HG02884 (cell line): ENCODE data around the gene RAG1.

ENCODE experiments used
- ATAC-seq: cut with Tn5 transposase; IDR thresholded peaks from one replicate; pipeline ENCODE4 v1.9.1; 2021; ENCODE audit warnings: mild to moderate bottlenecking, moderate library complexity; ENCODE audit not compliant: unreplicated experiment

The RAG1 gene

GRCh38 chr11:36627006-36627405, 59.2 kb downstream of the RAG1 start:
- ATAC-seq, result no peak

- no peak for ATAC-seq
These were observed 59.7 kb downstream of the RAG1 start for GRCh38 chr11:36627471-36627870.

DNA sequence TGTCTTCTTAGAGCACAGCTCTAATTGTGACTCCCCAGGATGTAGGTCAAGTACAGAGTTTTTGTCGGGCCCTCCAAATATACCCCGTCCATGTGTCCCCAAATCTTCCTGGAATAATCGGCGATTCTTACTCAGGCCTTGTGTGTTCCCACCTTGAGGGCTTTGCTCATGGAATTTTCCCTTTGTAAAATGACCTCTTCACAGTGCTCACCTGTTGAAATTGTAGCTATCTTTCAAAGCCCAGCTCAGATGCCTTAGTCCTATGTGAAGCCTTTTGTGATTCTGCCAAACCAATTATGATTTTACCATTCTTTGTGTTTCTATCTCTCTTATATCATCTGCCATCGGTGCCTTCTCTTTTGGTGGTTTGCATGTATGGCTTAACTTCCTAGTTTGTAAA, 60.3 kb downstream of the RAG1 start:
- ATAC-seq, result no peak

GRCh38 chr11:36628765-36629244, 61.0 kb downstream of the RAG1 start:
- ATAC-seq, result no peak
